GM12864 (cell line): ENCODE data around the gene ENO4.

Experiments
- DNase-seq: peaks from one replicate; pipeline ENCODE4 v3.0.0-alpha.2; 2011; ENCODE audit warnings: low read depth
- H3K4me3 ChIP-seq: 2 replicates; pipeline ENCODE4 v1.5.1; 2011; ENCODE audit warnings: mild to moderate bottlenecking, low read depth, low read length, control low read depth
- CTCF ChIP-seq: IDR thresholded peaks from 2 replicates; pipeline ENCODE4 v1.5.1; 2011; ENCODE audit warnings: low read depth, mild to moderate bottlenecking, moderate library complexity, low read length, control low read depth, inconsistent platforms; ENCODE audit errors: missing control alignments

The ENO4 gene

DNA sequence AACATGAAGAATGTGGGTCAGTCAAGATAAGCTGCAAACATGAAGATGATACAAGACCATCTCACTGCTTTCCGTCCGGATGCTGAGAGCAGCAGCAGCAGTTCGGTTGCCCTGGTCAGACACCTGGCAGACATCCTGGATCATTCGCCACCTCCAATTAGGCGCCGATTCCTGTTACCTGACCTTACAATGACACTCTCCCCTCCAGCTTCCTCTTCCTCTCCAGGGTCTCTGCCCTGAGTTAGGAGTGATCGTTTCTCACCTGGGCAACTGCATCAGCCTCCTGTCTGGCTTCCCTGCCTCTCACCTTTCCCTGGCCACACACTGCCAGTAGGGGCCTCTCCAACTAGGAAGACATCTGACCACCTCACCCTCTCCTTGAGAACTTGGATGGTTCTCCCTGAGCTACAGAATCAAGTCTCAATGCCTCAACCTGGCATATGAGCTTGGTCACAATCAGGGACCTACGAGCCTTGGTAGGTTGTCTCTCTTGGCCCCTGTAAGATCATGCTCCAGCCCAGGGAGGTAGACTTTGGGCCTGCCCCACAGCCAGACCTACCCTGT, 31.4 kb upstream of the ENO4 start:
- DNase-seq = no peak
- TF ChIP-seq CTCF = no peak
- H3K4me3 ChIP-seq = no peak overlapping the region

- TF ChIP-seq CTCF = no peak
- DNase-seq = no peak
- no peak overlapping the region for H3K4me3 ChIP-seq
Measured at GRCh38 chr10:116819999-116820677, 29.2 kb upstream of the ENO4 start.

- TF ChIP-seq CTCF = no peak
- DNase-seq = no peak
- no peak overlapping the region for H3K4me3 ChIP-seq
Measured at GRCh38 chr10:116825901-116826300, 23.4 kb upstream of the ENO4 start.

- no peak for DNase-seq
Measured at GRCh38 chr10:116826803-116827202, 22.5 kb upstream of the ENO4 start.

GRCh38 chr10:116827214-116827671, 22.1 kb upstream of the ENO4 start:
- no peak for TF ChIP-seq CTCF
- H3K4me3 ChIP-seq = no peak overlapping the region
- DNase-seq = no peak

More at GRCh38 chr10:116826803-116827202, 22.5 kb upstream of the ENO4 start:
- H3K4me3 ChIP-seq = no peak overlapping the region
- no peak for TF ChIP-seq CTCF

- no peak overlapping the region for H3K4me3 ChIP-seq
- TF ChIP-seq CTCF = no peak
- DNase-seq = no peak
Measured at GRCh38 chr10:116828116-116828515, 21.2 kb upstream of the ENO4 start.

- DNase-seq = no peak
- TF ChIP-seq CTCF = no peak
- no peak overlapping the region for H3K4me3 ChIP-seq
Measured at GRCh38 chr10:116829711-116830110, 19.6 kb upstream of the ENO4 start.
